Measurements from ENCODE around the gene IVD.

- TF ChIP-seq CBX8 (IDR thresholded peaks at IDR 0.05; ENCODE audit: borderline replicate concordance, extremely low read depth, low read depth, low read length, poor library complexity, severe bottlenecking): no peak
- TF ChIP-seq CTCF (IDR thresholded peaks at IDR 0.05 in 2 of 3, conservative IDR thresholded peaks at IDR 0.05 in 1 of 3; ENCODE audit: insufficient read depth in 2 of 3, low read depth in 1 of 3, low read length in 3 of 3): no peak
- TF ChIP-seq MTF1 (CRISPR knock-in tag; IDR thresholded peaks at IDR 0.05; ENCODE audit: borderline replicate concordance): no peak
- no peak for TF ChIP-seq TAF9B (IDR thresholded peaks at IDR 0.05; ENCODE audit: partially characterized antibody)
- TF ChIP-seq HDGF (IDR thresholded peaks at IDR 0.05): no peak
- TF ChIP-seq TAF1 (IDR thresholded peaks at IDR 0.05; ENCODE audit: control insufficient read depth, extremely low read depth, insufficient read depth, low read length, severe bottlenecking): no peak
- TF ChIP-seq POLR2AphosphoS5 (IDR thresholded peaks at IDR 0.05; ENCODE audit: control insufficient read depth, insufficient read depth, low read depth, low read length): no peak
- no peak for TF ChIP-seq REST (IDR thresholded peaks at IDR 0.05; ENCODE audit: borderline replicate concordance)
- TF ChIP-seq REST (CRISPR knock-in tag; IDR thresholded peaks at IDR 0.05; ENCODE audit: low read depth): no peak
- no peak for TF ChIP-seq CEBPB (tag; IDR thresholded peaks at IDR 0.05)
- TF ChIP-seq CHD1 (IDR thresholded peaks at IDR 0.05; ENCODE audit: low read length): no peak
- TF ChIP-seq ZNF518B (CRISPR knock-in tag; IDR thresholded peaks at IDR 0.05): no peak
- TF ChIP-seq PURB (CRISPR knock-in tag; IDR thresholded peaks at IDR 0.05; ENCODE audit: low read depth): no peak
- TF ChIP-seq YY1 (IDR thresholded peaks at IDR 0.05; ENCODE audit: borderline replicate concordance in 1 of 3, control insufficient read depth in 1 of 3, extremely low read depth in 1 of 3, insufficient read depth in 3 of 3, insufficient read length in 1 of 3, insufficient replicate concordance in 2 of 3, low read depth in 1 of 3, low read length in 2 of 3): no peak
These were observed 57.7 kb downstream of the IVD start for GRCh38 chr15:40463279-40463678.
